GM11168 (cell line): ENCODE data around the gene SLC22A23.

ENCODE experiments used
- in situ Hi-C: fragments of 300-500 bp; cut with MboI; formaldehyde crosslinking; loops from one replicate; pipeline ENCODE4 v1.12.0; 2022; ENCODE audit warnings: low sequenced_read_pairs; ENCODE audit not compliant: unreplicated experiment

SLC22A23 gene

GRCh38 chr6:3294396-3294795 lies 162.5 kb downstream of the SLC22A23 start:
- in situ Hi-C loops = loop anchor here (25.0 kb wide), 2 partner anchors 168 to 868 kb away; partner anchors contain the start of gene SLC22A23

GRCh38 chr6:3293271-3294155 lies 163.3 kb downstream of the SLC22A23 start:
- in situ Hi-C loops = loop anchor here (25.0 kb wide), 2 partner anchors 169 to 869 kb away; partner anchors contain the start of gene SLC22A23

GRCh38 chr6:3292431-3293197 lies 164.2 kb downstream of the SLC22A23 start:
- in situ Hi-C loops = loop anchor here (25.0 kb wide), 2 partner anchors 170 to 870 kb away; partner anchors contain the start of gene SLC22A23

- in situ Hi-C loops = loop anchor here (25.0 kb wide), 2 partner anchors 170 to 870 kb away; partner anchors contain the start of gene SLC22A23
Measured at GRCh38 chr6:3291987-3292386, 164.9 kb downstream of the SLC22A23 start.

- in situ Hi-C loops = loop anchor here (25.0 kb wide), 2 partner anchors 171 to 871 kb away; partner anchors contain the start of gene SLC22A23
Measured at GRCh38 chr6:3291346-3291745, 165.5 kb downstream of the SLC22A23 start.

DNA sequence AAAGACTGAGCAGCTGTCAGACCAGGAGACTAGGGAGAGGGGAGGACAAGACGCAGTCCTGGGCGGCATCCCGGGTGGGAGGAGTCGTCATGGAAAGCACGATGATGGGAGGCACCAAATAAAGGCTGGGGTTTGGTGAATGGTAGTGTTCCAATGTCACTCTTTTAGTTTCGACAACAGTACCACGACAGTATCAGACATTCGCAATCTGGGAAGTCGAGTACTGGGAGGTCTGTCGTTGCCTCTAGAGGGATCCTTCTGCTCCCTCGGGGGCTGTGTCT lies 166.0 kb downstream of the SLC22A23 start:
- in situ Hi-C loops = loop anchor here (25.0 kb wide), 2 partner anchors 171 to 871 kb away; partner anchors contain the start of gene SLC22A23

GRCh38 chr6:3290149-3290930 lies 166.5 kb downstream of the SLC22A23 start:
- in situ Hi-C loops = loop anchor here (25.0 kb wide), 2 partner anchors 172 to 872 kb away; partner anchors contain the start of gene SLC22A23

DNA sequence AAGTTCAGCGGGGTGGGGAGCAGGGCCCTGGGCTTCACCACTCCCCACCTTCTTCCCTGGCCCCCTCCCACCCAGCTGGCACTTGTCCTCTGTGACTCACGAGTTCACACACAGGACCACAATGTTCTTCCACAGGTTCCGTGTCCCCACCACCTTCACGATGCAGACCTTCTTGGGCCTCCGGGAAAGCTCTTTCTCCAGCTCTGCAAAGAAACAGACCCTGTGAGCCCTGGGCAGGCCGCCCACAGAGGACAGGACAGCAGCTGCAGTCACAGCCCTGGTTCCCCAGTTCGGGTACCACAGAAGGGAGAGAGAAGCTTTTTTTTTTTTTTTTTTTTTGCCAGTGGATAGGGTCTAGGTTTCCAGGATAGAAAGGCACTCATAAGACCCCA lies 167.2 kb downstream of the SLC22A23 start:
- in situ Hi-C loops = loop anchor here (25.0 kb wide), 2 partner anchors 173 to 873 kb away; partner anchors contain the start of gene SLC22A23

DNA sequence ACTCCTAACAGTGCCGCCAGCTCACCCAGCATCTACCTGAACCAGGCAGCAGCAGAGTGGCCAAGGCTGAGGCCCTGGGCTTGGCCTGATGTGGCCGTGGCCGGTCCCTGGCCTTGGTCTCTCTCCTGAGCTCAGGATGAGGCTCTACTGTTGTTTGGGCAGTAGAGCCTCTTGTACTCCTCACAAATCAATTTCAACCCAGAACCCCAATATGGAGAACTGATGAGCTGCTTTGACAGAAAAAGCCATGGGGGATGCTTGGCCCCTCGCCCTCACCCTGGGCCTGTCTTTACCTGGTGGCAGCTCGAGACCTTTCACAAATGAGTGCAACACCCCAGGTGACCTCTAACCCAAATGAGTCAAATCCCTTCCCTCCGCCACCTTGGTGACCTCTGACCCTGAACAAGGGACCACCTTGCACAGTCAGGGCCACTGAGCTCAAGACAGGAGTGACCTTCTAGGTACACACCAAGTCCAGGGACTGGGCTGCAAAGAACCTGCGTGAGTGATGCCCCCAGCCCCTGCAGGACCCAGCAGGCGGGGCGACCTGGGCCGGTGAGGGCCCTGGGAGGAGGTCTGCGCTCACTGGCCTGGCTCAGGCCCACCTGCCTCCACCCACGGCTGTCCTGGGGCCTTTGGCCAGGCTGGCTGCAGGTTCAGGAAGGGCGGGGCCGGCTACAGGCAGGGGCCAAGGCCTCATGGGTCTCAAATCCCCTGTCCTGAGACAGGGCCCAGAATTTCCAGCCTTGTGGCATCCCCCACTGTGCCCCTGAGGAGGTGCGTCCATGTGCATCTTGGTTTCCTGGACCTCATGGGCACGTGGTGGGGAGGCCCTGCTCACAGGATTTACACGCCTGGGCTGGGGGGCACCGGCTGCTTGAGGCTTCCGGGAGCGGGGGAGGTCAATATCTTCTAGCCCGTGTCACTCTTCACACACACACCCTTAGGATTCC lies 167.9 kb downstream of the SLC22A23 start:
- in situ Hi-C loops = loop anchor here (25.0 kb wide), 2 partner anchors 173 to 873 kb away; partner anchors contain the start of gene SLC22A23

- in situ Hi-C loops = loop anchor here (25.0 kb wide), 2 partner anchors 174 to 874 kb away; partner anchors contain the start of gene SLC22A23
Measured at GRCh38 chr6:3287976-3288707, 168.7 kb downstream of the SLC22A23 start.

DNA sequence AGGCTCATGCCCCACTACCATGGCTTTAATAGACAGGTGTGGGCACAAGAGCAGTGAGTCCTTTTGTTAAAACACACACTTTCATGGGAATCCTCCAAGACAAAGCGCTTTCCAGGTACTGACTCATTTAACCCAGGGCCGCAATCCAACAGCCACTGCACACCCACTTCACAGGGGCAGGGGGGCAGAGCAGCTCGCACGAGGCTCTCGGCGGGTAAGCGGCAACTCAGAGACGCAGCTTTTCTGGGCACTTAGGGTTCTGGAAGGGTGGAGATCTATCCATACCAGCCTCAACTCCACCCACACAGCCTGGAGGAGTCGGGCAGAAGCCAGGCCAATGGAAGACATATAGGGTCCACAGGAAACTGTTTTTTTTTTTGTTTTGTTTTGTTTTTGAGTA lies 169.5 kb downstream of the SLC22A23 start:
- in situ Hi-C loops = loop anchor here (25.0 kb wide), 2 partner anchors 175 to 875 kb away; partner anchors contain the start of gene SLC22A23

DNA sequence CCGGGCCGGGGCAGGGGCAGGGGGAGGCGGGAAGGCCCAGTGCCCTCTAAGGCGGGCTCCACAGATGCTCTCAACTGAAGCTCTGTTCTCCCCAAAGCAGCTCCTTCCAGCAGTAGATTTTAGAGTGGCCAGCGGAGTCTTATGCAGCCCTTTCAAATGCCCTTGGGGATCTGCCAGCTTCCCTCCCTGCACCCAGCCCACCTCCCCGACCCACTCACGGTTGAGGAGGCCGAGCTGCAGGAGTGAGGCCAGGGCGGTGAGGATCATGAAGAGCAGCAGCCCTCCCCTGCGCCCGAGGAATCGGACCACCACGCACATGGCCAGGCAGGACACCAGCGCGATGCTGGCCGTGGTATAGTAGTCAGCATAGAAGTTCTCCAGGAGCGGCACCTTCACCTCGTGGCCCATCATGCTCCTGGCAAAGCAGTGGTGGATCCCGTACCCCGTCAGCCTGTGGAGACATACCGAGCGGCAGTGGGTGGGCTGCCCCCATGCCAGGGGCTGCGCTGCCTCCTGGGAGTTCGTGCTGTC lies 170.1 kb downstream of the SLC22A23 start:
- in situ Hi-C loops = loop anchor here (25.0 kb wide), 2 partner anchors 176 to 876 kb away; partner anchors contain the start of gene SLC22A23

DNA sequence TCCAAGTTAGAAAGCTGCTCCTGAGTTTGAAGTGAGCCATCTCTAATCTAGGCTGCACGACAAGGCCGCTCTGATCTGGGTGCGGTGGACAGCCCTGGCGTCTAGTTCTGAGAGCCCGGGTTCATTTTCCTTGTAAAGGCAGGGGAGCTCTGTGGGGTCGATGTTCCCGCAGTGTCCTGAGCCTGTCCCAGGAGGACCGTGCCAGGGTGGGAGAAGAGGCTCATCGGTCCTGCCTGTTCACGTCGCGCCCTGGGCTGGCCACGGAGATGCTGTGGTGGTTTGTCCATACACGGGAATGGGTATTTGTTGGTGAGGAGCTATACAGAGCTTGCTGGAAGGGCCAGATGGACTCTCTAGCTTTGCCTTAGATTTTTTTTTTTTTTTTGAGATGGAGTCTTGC lies 171.1 kb downstream of the SLC22A23 start:
- in situ Hi-C loops = loop anchor here (25.0 kb wide), 2 partner anchors 177 to 877 kb away; partner anchors contain the start of gene SLC22A23

GRCh38 chr6:3285049-3285639 lies 171.7 kb downstream of the SLC22A23 start:
- in situ Hi-C loops = loop anchor here (25.0 kb wide), 2 partner anchors 177 to 877 kb away; partner anchors contain the start of gene SLC22A23

DNA sequence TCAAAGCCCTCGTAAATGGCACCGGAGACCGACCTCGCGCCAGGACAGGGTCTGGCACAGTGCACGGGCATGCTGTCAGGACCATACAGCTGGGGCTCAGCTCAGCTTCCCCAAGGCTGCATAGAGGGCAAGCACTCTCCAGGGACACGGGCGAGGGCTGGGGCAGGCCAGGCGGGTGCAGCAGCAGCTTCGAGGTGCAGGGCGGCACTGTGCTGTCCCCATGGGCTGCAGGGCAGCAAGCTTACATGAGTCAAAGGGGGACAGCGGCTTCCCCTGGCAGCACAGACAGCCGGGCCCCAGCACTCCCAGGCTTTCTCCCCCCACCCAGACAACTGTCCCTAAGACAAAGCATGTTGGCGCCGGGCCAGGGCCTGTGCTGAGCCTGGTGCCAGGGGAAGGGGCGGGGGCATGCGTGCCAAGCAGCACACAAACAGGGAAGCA lies 172.4 kb downstream of the SLC22A23 start:
- in situ Hi-C loops = loop anchor here (5.0 to 25.0 kb wide), 3 partner anchors 178 to 878 kb away; partner anchors contain the start of gene SLC22A23

GRCh38 chr6:3283641-3284435 lies 173.0 kb downstream of the SLC22A23 start:
- in situ Hi-C loops = loop anchor here (5.0 to 25.0 kb wide), 3 partner anchors 178 to 878 kb away; partner anchors contain the start of gene SLC22A23
